GM12878 (cell line): ENCODE data around the gene CYSRT1.

Experiments used
- IRF5 ChIP-seq: fragments of 450-650 bp; IDR thresholded peaks from 2 replicates; pipeline ENCODE4 v1.6.1; 2017; ENCODE audit warnings: borderline replicate concordance
- POLR2AphosphoS5 ChIP-seq: IDR thresholded peaks from 2 replicates; pipeline ENCODE4 v1.6.1; 2011; ENCODE audit warnings: mild to moderate bottlenecking, low read length, inconsistent platforms
- RAD21 ChIP-seq: IDR thresholded peaks from 2 replicates; pipeline ENCODE4 v1.6.1; 2011; ENCODE audit warnings: mild to moderate bottlenecking, low read depth, low read length, moderate library complexity; ENCODE audit not compliant: insufficient read depth
- TCF12 ChIP-seq: IDR thresholded peaks from 2 replicates; pipeline ENCODE4 v1.6.1; 2011; ENCODE audit warnings: low read depth, mild to moderate bottlenecking, low read length

GRCh38 chr9:137231372-137232039 is 6.5 kb downstream of the CYSRT1 start:
- TF ChIP-seq POLR2AphosphoS5 (no peak), TCF12 (no peak), IRF5 (no peak), RAD21 (no peak)
